CD4-positive, alpha-beta T cell treated with Interleukin-17A for 4 hours (primary cell): ENCODE data around the gene KRTAP5-6.

ENCODE experiments used
- DNase-seq: peaks from one replicate; pipeline ENCODE4 v3.0.0-alpha.2; 2020; ENCODE audit warnings: mixed read lengths

KRTAP5-6 gene, protein sequence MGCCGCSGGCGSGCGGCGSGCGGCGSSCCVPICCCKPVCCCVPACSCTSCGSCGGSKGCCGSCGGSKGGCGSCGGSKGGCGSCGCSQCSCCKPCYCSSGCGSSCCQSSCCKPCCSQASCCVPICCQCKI

DNA sequence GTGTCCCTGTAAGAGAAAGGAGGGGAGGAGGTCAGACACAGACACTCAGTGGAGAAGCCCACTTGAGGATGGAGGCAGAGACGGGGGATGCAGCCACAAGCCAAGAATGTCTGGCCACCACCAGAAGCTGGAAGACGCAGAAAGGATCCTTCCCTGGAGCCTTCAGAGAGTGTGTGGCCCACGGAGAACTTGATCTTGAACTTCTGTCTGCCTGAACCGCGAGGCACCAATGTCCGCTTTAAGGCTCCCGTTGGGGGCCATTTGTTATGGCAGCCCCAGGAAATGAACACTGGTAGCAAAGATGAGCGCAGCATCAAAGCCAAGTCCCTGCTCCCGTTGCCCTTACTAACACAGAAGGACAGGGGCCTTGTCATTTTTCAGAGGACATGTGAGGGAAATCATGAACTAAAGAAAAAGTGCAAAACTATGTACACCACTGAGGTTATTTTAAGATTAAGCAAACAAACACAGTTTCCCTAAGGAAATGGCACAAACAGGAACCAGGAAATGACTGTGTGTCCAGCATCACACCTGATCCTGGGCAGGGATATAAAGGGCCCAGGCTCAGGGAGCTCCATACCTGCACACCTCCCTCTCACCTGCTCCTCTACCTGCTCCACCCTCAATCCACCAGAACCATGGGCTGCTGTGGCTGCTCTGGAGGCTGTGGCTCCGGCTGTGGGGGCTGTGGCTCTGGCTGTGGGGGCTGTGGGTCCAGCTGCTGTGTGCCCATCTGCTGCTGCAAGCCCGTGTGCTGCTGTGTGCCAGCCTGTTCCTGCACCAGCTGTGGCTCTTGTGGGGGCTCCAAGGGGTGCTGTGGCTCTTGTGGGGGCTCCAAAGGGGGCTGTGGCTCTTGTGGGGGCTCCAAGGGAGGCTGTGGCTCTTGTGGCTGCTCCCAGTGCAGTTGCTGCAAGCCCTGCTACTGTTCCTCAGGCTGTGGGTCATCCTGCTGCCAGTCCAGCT, at the start of gene KRTAP5-6:
KRTAP5-6 (plus strand) TSS at position 588 of the 963 bp plus-strand sequence; CDS start at position 639, 51 bp downstream.
- no peak for DNase-seq

DNA sequence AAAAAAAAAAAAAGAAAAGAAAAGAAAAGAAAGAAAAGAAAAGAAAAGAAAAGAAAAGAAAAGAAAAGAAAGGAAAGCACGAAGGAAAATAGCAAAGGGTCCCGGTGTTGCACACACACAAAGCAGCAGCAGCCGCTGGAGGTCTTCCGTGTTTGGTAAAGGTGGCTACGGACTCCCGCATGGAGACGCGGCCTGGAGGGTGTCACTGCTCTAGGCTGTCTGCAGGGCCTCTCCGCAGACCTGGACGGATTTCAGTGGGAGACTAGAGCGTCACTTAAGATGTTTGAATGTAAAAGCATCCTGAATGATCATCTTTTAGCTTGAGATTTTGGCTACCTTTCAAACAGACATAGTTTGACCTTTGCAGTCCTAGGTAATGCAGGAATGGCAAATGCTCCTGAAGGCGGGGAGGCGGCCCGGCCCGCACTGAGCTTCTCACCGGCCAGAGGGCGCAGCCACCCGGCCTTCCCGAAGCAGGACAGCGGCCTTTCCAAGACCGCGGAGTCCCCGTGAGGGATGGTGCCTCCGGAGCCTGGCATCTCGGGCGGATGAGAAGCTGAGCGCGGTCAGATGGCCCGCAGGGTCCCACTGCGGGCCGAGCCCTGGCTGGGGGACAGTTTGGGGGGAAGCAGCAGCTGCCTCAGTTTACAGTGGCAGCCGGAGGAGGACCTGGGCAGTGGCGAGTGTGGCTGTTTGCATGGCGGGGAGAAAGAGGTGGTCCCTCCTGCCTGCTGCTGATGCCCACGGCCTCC, 48.9 kb upstream of the KRTAP5-6 start:
- no peak for DNase-seq

- DNase-seq: no peak
Observed at GRCh38 chr11:1648653-1649420, 48.2 kb upstream of the KRTAP5-6 start.

DNA sequence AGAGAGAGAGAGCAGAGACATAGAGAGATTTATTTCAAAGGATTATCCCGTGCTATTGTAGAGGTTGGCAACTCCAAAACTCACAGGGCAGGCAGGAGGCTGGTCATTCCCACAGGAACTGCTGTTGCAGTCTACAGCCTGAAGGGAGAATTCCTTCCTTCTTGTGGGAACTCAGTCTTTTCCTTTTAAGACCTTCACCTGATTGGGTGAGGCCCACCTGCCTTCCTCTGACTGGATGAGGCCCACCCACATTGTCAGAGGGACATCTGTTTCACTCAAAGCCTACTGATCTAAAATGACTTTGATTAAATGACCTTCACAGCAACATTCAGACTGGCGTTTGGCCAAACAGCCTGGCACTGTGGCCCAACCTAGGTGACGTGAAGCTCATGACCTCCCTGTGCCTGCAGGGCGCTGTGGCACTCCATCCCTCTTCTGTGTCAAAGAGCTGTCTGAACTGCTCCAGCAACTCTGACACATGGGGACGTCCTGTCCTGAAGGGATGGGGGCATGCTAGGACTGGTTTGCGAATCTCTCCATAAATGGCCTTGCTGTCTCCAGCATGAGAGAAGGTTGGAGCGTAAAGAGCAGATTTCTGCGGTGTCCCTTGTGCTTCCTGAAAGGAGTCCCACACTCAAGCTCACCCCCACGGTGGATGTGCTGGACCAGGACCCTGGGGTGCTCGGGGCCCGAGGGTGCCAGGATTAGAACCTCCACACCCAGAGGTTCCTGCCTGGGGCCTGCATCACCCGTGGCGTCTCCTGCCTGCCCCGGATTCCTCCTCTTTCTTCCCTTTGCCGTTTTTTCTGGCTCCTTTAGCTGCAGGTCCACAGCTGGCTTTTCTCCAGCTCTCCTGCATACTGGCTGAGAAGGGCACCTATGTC, 46.7 kb upstream of the KRTAP5-6 start:
- no peak for DNase-seq

- no peak for DNase-seq
Observed at GRCh38 chr11:1650918-1651262, 46.1 kb upstream of the KRTAP5-6 start.

DNA sequence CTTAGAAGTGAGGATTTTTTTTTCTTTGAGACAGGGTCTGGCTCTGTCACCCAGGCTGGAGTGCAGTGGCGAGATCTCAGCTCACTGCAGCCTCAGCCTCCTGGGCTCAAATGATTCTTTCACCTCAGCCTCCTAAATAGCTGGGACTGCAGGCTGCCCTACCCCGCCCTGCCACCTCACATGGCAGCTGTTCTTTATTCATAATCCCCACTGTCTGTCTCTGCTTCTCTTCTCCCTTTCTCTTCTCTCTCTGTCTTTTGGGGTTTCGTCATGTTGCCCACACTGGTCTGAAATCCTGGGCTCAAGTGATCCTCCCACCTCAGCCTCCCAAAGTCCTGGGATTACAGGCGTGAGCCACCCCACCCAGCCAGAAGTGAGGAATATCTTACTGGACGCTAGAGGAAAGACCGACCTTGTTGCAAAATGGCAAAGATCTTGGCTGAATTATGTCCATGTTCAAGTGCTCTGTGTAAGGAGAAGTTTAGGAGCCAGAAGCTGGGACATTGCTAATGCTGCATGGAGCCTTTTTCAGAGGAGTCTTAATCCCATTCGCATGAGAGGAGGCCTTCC, 45.5 kb upstream of the KRTAP5-6 start:
- DNase-seq: no peak

GRCh38 chr11:1652026-1652425, 45.0 kb upstream of the KRTAP5-6 start:
- no peak for DNase-seq

GRCh38 chr11:1652442-1652770, 44.6 kb upstream of the KRTAP5-6 start:
- DNase-seq: no peak

GRCh38 chr11:1652771-1653540, 44.0 kb upstream of the KRTAP5-6 start:
- DNase-seq: peak; percentile 83

DNA sequence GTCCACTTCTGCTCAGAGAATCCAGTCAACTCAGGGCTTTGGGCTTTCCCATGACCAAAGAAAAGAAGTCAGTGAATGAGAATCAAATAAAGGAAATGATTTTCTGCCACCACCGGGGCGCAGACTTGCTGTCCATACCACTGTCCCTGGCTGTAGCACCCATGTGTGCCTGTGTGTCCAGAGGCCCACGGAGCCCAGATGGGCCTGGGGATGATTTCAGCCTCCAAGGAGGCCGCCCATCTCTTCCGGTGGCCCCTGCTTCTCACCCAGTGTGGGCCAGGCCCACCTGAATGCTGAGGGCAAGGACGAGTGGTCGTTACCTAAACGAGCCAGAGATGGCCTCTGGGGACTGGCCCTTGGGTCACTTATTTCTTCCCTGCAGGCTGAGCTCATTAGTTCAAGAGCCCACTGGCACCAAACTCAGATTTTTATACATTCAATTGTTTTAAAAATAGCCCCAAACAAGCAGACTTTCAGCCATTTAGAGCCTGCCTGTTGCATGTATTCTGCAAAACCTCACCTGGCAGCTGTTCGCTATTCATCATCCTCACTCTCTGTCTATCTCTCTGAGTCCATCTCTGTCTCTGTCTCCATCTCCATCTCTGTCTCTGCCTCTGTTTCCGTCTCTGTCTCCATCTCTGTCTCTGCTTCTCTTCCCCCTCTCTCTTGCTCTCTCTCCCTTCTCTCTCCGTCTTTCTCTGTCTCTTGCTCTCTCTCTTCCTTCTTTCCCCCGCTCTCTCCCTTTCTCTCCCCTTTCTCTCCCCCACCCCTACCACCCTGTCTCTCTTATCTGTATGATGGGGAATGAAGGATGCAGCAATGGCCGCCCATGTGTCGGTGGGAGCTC, 43.2 kb upstream of the KRTAP5-6 start:
- DNase-seq: no peak

DNA sequence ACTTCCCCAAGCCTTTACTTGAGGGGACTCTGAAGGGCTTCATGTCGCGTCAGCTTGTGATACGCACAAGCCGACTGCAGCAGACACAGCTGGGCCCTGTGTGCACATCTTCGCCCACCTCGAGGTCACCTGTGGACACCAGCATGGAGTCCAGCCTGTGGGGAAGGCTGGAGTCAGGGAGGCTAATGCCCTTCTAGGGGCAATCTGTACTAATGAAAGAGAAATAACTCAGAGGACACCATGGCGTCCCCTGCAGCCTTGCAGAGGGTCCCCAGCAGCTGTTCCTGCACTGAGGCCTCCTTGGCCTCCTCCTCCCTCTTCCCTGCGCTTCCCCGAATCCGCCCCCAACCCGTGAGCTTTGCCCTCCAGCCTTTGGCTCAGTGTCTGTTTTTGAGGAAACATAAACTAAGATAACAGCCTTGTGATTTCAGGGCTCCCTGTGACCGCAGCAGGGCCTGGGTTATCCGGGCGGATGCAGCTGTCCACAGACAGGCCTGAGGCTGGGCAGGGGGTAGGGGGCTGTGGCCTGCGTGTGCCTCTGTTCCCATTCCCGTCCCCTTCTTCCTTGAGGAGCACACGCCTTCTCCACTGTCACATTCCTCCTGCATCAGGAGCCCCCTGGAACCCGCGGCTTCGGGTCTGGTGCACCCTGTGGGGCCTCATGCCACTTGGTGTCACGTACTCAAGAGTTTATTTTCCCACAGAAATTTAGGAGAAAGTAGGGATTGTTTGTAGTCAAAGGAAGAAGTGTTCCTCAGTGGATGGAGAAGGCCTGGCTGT, 42.4 kb upstream of the KRTAP5-6 start:
- DNase-seq: no peak

- DNase-seq: no peak
Observed at GRCh38 chr11:1655168-1656060, 41.6 kb upstream of the KRTAP5-6 start.

GRCh38 chr11:1656061-1656441, 40.9 kb upstream of the KRTAP5-6 start:
- DNase-seq: no peak

- DNase-seq: no peak
Observed at GRCh38 chr11:1656670-1657069, 40.3 kb upstream of the KRTAP5-6 start.

DNA sequence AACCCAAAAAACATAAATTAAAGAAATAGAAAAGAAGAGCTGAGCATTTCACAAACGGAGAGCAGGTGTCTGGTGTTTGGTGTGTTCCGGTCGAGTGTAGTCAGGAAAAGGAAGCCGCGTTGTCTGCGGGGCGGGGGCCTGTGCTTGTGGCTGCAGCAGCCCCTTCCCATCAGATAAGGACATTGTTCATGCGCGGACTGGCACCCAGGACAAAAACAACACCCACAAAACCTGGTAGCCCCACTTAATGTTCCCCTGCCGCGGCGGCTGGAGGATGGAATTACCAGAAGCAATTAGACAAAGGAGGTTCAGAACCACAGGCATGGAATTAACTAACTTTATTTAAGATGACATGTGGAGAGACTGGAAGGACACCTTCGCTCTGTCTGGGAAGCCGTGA, 37.5 kb upstream of the KRTAP5-6 start:
- peak; percentile 36 for DNase-seq

DNA sequence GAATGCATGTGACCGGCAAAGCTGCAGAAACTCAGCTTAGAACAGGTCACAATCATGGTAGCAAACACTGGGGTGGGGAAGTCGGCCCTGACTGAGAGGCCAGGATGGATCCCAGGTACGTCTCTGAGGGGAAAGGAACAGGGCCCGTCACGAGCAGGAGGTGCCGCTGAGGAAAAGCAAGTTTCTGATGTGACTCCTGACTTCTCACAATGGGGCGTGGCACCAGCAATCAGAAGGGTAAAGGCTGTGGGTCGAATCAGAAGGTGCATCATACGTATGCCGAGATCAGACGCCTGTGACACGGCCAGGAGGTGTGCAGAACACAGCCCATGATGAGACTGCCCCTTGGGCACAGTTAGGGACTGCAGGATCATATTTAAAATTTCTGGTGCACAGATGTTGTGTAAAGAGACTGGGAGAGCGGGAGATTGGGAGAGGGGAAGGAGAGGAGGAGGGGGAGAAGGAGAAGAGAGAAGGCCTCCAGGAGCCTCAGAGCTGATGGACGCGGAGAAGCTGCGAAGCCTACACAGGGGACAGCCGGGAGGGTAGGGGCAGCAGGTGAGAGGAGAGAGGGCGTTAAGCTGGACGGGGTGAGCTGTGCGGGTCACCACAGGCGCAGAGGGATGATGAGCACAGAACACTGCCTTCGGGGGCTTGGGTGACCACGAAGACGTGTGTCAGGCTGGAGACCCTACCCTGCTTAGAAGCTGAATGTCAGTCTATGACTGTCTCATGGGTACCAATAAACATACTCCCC, 36.7 kb upstream of the KRTAP5-6 start:
- no peak for DNase-seq
